Measurements from ENCODE around the gene CIZ1.

GRCh38 chr9:128180447-128180846 is 10.9 kb downstream of the CIZ1 start:
- TF ChIP-seq ZFX (CRISPR knock-in tag; IDR thresholded peaks at IDR 0.05; ENCODE audit: low read depth) (no peak), SIX4 (CRISPR knock-in tag; IDR thresholded peaks at IDR 0.05) (no peak), POLR2A (IDR thresholded peaks at IDR 0.05; ENCODE audit: insufficient read depth in 1 of 2, low read depth in 2 of 2, low read length in 2 of 2) (no peak), CC2D1A (CRISPR knock-in tag; IDR thresholded peaks at IDR 0.05) (no peak), ETV6 (CRISPR knock-in tag; conservative IDR thresholded peaks at IDR 0.05) (no peak), DRAP1 (CRISPR knock-in tag; IDR thresholded peaks at IDR 0.05) (no peak), HNRNPLL (IDR thresholded peaks at IDR 0.05; ENCODE audit: low read depth, low read length, poor library complexity, severe bottlenecking) (no peak), PCBP2 (optimal IDR thresholded peaks at IDR 0.05; ENCODE audit: low read depth, low read length, poor library complexity, severe bottlenecking) (no peak)
- TF ChIP-seq, protein P1, sequence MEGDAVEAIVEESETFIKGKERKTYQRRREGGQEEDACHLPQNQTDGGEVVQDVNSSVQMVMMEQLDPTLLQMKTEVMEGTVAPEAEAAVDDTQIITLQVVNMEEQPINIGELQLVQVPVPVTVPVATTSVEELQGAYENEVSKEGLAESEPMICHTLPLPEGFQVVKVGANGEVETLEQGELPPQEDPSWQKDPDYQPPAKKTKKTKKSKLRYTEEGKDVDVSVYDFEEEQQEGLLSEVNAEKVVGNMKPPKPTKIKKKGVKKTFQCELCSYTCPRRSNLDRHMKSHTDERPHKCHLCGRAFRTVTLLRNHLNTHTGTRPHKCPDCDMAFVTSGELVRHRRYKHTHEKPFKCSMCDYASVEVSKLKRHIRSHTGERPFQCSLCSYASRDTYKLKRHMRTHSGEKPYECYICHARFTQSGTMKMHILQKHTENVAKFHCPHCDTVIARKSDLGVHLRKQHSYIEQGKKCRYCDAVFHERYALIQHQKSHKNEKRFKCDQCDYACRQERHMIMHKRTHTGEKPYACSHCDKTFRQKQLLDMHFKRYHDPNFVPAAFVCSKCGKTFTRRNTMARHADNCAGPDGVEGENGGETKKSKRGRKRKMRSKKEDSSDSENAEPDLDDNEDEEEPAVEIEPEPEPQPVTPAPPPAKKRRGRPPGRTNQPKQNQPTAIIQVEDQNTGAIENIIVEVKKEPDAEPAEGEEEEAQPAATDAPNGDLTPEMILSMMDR (CRISPR knock-in tag; IDR thresholded peaks at IDR 0.05): no peak

Measured in HepG2 (cell line).